Placental pericyte (primary cell): ENCODE results near the gene LOXL4. TPM values are rescaled to one million over a fixed set of nuclear protein-coding genes. Genes with fewer than 3 reads are reported as not detected.

Source experiments
- total RNA-seq: library from RNA; depleted of rRNA; stranded (reverse); fragments of >200 nt; gene quantifications from 2 replicates; pipeline ENCODE4 v1.2.3, GENCODE V29; 2012

Gene LOXL4
- 23.0 and 70.5 TPM in 2 replicates for total RNA-seq

DNA sequence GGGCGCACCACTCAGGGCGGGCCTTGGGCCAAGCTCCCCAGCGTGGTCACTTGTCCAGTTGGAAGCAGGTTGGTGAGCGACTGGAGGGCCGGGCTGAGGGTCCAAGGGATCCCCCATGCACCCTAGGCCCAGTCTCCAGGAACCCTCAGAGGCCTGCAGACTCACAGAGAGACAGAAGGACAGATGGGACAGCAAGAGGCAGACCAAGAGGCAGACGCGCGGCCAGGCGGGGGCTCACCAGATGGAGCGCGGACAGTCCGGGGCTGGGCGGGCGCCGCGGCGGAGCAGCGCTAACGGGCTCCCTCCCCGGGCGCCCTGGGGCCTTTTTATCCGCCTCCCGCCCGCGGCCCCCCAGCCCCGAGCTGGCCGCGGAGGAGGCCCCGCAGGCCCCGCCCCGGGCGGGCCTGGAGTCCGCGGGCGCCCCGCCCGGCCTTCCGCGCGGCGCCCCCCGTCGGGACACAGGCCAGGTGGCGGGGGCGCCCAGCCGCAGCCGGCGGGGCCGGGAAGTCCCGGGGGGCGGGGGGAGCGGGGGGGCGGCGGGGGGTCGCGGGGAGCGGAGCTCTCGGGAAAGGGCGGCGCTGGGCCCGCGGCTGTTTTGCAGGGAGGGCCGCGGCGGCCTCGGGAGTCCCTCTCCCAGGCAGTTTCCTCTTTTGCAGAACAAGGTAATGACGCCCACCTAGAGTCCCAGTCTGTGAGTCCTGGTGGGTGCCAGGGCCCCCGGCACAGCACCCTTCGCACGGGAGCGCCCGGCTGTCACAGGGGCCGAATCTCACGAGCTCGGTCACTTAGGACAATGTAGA is at the start of gene LOXL4:
TSS of gene LOXL4 (minus strand) at position 301 of the 800 bp plus-strand sequence. CDS start 5,175 bp downstream, outside the sequence.

Other genes with a start within 250 kb of the LOXL4 start
- gene CRTAC1, start 237.6 kb downstream of the LOXL4 start, total RNA-seq, result not detected in 2 replicates
- gene R3HCC1L, start 133.5 kb downstream of the LOXL4 start, total RNA-seq, result 12.5 and 12.9 TPM in 2 replicates
- gene PYROXD2, start 147.0 kb upstream of the LOXL4 start, total RNA-seq, result 9.3 and 16.4 TPM in 2 replicates
- 40.4 and 68.5 TPM in 2 replicates for gene HPS1, start 178.7 kb upstream of the LOXL4 start, total RNA-seq